ENCODE results near the gene ACLY.

The ACLY gene

GRCh38 chr17:41918314-41919164 lies at the start of gene ACLY:
Gene ACLY (minus strand): TSS chr17:41918951. CDS start chr17:41913873, 5,078 bp downstream.
- in situ Hi-C loops (cut with HindIII; ENCODE audit: low sequenced_read_pairs): no loop called here

- in situ Hi-C loops (cut with HindIII; ENCODE audit: low sequenced_read_pairs): no loop called here
Observed at GRCh38 chr17:41967921-41968578, 49.3 kb upstream of the ACLY start.

GRCh38 chr17:41967141-41967920 lies 48.6 kb upstream of the ACLY start:
- in situ Hi-C loops (cut with HindIII; ENCODE audit: low sequenced_read_pairs): no loop called here

GRCh38 chr17:41966463-41967140 lies 47.9 kb upstream of the ACLY start, which contains the start of gene CNP:
Gene CNP (plus strand): TSS chr17:41966795. CDS start chr17:41966885, 90 bp downstream.
- in situ Hi-C loops (cut with HindIII; ENCODE audit: low sequenced_read_pairs): no loop called here

GRCh38 chr17:41965694-41966462 lies 47.1 kb upstream of the ACLY start:
- in situ Hi-C loops (cut with HindIII; ENCODE audit: low sequenced_read_pairs): no loop called here

GRCh38 chr17:41962768-41963434 lies 44.1 kb upstream of the ACLY start:
- in situ Hi-C loops (cut with HindIII; ENCODE audit: low sequenced_read_pairs): no loop called here

GRCh38 chr17:41962111-41962510 lies 43.4 kb upstream of the ACLY start:
- in situ Hi-C loops (cut with HindIII; ENCODE audit: low sequenced_read_pairs): no loop called here

- in situ Hi-C loops (cut with HindIII; ENCODE audit: low sequenced_read_pairs): no loop called here
Observed at GRCh38 chr17:41959336-41960095, 40.8 kb upstream of the ACLY start.

- in situ Hi-C loops (cut with HindIII; ENCODE audit: low sequenced_read_pairs): no loop called here
Observed at GRCh38 chr17:41959030-41959335, 40.2 kb upstream of the ACLY start.

GRCh38 chr17:41957869-41958439 lies 39.2 kb upstream of the ACLY start:
- in situ Hi-C loops (cut with HindIII; ENCODE audit: low sequenced_read_pairs): no loop called here

GRCh38 chr17:41957031-41957868 lies 38.5 kb upstream of the ACLY start:
- in situ Hi-C loops (cut with HindIII; ENCODE audit: low sequenced_read_pairs): no loop called here

- in situ Hi-C loops (cut with HindIII; ENCODE audit: low sequenced_read_pairs): no loop called here
Observed at GRCh38 chr17:41956522-41956921, 37.8 kb upstream of the ACLY start.

- in situ Hi-C loops (cut with HindIII; ENCODE audit: low sequenced_read_pairs): no loop called here
Observed at GRCh38 chr17:41948762-41949460, 30.2 kb upstream of the ACLY start.

- in situ Hi-C loops (cut with HindIII; ENCODE audit: low sequenced_read_pairs): no loop called here
Observed at GRCh38 chr17:41944943-41945342, 26.2 kb upstream of the ACLY start.

- in situ Hi-C loops (cut with HindIII; ENCODE audit: low sequenced_read_pairs): no loop called here
Observed at GRCh38 chr17:41943492-41943891, 24.7 kb upstream of the ACLY start.

- in situ Hi-C loops (cut with HindIII; ENCODE audit: low sequenced_read_pairs): no loop called here
Observed at GRCh38 chr17:41942626-41943373, 24.0 kb upstream of the ACLY start.
